Stimulated activated CD8-positive, alpha-beta memory T cell treated with anti-CD3 and anti-CD28 coated beads, Interleukin-15, amount 100 ng/mL, for 24 hours (primary cell): ENCODE results near the gene PPP2R2C.

Experiments used
- DNase-seq: peaks from one replicate; pipeline ENCODE4 v3.0.0-alpha.2; 2020; ENCODE audit warnings: low read depth

Gene PPP2R2C

DNA sequence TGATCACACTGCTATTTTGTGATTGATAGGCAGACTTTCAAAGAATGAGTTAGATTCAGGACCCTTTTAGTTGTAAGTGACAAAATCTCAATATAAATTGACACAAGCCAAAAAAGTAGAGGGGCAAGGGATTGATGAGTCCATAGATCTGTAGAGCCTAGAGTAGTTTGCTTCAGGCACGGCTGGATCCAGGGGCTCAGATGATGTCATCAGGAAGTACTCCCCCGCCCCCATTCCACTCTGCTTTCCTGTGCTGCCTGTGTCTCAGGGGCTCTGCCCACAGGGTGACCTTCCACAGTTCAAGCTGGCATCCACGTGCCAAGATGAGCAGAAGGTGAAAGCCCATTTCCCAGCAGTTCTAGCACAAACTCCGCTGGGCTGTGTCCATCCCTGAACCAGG, 189.1 kb downstream of the PPP2R2C start:
- DNase-seq = no peak

DNA sequence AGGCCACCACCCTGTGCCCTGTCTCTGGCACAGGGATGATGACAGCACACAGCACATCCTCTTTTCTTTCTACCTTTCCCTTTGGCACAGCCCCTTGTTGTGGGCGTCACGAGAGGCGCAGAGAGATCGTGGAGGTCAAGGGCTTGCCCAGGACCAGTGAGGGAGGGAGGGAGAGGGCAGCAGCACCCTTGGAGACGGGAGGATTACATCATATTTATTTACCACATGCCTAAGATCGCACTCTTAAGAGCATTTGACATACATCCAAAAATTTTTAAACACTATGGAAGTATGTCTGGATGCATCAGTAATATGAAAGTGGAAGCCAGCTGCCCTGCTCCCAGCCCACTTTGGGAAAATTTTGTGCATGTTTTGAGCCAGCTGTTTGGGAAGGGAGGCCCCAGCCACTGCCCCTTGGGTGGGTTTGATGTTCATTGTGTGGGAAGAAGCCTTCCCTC, 190.1 kb downstream of the PPP2R2C start:
- no peak for DNase-seq

DNA sequence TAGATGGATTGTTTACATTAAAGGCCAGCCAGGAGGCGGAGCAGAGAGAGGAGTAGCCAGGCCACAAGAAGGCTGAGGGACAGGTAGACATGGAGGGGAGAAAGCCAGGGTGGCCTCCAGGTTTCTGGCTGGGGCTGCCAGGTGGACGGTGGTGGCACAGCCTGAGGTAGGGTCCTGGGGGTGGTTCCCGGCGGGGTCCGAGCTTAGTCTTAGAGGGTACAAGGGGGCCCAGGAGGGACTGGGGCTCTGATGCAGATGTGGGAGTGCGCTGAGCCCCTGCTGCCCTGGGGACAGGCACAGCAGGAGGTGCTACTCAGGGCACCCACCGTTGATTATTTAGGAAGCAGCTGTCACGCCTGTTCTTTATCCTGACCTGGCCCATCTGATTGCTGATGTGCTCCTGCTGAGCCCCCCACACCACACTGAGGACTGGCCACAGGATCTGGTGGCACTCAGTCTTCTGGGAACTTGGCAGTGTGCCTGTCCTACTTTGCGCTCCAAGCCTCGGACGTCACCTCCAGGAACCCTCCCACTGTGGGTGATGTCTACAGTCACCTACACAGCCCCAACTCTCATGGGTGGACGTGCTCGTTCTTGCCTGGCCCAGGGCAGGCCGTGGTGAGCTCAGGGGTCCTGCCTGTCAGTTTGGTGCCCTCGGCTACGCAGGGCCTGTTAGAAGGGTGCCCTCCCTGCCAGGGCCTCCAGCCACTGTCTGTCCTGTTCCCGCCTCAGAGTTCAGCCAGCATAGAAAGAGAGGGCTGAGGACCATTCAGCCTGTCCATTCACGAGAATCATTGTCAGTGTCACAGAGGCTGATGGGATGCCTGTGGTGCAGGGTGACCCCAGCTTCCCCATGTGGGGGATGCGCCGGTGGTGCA, 190.7 kb downstream of the PPP2R2C start:
- DNase-seq = no peak

DNA sequence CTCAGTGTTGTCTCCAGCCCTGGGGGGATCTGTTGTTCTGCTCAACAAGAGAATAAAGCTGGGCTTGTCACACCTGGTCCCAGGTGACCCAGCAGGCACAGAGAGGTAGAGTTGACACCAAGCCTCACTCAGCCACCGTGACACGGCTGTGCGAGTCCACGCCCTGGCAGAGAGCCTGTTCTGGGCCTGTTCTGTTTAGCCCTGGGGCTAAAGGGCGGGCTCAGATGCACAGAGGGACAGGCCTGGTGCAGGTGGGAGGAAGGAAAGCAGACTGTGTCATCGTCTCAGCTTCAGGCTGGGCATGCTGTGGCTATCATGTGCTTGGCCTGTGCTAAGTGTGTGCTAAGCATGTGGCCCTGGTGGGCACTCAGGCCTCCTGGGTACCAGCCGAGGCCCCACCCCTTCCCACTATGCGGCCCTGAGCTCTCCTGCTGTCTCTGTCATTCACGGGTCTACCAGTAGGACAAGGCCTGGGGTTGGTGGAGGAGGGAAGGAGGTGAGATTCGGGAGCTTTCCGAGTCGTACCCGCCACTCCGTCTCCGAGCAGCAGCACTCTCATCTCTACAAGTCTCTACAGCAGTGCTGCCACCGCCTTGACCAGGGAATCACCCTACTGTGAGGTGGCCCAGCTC, 191.9 kb downstream of the PPP2R2C start:
- DNase-seq = no peak

GRCh38 chr4:6279582-6280289, 192.7 kb downstream of the PPP2R2C start:
- no peak for DNase-seq

GRCh38 chr4:6278801-6279197, 193.6 kb downstream of the PPP2R2C start:
- DNase-seq = no peak

DNA sequence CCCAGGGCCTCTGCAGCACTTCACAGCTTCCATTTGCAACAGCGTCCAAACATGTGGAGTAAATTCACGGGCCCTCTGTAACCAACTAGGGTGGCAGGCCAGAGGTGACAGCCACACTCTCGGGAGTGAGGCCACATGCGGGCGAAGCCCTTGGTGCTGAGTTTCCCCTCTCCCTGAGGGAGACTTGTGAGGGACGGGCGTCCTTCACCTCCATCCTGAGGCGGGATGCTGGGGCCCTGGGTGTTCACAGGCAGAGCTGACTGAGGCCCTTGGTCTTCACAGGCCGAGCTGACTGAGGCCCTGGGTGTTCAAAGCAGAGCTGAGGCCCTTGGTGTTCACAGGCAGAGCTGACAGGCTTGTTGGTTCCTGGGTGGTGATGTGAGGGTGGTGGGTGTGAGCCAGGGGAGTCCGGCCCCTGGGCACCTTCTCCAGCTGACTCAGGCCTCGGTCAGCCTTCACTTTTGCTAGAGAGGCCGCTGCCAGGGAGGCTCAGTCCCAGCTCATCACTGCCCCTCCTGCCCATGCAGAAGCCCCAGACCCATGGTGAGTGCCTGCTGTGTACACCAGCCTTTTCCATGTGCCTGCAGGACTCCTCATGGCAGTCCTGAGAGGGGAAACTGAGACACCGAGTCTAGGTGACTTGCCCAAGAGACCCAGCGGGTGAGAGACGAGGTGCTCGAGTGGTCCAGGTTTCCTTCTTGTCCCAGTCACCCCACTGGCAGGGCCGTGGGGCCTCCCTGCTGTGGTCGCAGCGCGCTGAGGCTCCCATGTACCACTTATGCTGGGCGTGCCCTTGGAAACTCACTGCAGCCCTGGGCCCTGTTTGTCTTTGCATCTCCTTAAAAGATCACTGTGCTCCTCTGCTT, 194.2 kb downstream of the PPP2R2C start:
- no peak for DNase-seq

DNA sequence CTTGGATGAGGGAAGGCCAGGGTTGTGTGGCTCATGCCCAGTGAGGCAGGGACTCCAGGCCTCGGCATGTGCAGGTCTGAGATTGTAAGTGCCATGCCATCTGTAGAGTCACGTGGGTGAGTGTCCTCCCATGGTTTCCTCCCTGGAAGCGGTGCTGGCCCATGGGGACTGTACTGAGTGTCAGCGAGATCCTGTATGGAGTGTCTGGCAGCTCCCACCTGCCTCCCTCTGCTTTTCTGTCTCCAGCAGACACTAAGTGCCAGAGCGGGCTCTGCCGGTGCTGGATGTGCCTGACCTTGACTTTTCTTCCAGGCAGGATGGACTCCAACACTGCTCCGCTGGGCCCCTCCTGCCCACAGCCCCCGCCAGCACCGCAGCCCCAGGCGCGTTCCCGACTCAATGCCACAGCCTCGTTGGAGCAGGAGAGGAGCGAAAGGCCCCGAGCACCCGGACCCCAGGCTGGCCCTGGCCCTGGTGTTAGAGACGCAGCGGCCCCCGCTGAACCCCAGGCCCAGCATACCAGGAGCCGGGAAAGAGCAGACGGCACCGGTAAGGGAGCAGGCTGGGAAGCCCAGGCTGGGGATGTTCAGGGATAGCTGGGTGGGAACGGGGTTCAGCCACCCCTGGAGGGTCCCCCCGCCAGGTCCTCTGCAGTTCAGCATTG, 195.1 kb downstream of the PPP2R2C start:
- no peak for DNase-seq

GRCh38 chr4:6275898-6276806, 196.3 kb downstream of the PPP2R2C start:
- DNase-seq = no peak

GRCh38 chr4:6275351-6275750, 197.1 kb downstream of the PPP2R2C start:
- no peak for DNase-seq

- DNase-seq = no peak
Observed at GRCh38 chr4:6273661-6273990, 198.8 kb downstream of the PPP2R2C start.

DNA sequence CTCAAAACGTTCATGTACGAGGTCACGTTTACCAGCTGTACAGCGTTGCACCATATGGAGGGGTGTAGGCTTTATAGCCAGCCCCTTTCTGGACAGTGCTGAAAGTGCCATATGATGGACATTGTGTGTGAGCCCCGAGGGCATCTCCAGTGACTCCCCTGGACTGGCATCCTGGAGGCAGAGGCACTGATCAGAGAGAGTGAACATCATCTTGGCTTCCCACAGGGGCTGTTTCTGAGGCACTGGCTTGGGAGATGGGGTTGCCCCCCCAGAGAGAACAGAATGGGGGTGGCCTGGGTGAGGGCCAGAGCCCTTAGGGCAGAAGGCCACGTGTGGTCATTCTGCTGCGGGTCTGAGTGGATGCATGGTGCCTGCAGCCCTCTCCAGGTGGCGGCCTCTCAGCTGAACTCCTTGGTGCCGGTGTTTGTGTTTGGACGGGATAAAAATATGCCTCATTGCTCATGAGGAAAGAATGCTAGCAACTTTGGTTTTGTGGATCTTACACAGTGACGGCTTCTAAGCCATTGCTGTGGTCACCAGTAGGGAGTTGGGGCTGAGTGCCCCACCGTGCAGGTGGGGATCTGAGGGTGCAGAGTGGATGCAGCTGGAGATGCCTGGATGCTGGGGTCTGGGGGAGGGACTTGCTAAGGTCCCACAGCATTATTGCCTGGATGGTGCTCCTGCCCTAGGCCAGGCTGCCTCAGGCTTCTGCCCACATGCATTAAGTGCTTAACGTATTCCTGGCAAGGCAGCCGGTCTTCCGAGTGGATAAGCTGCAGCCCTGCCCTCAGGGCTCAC, 199.4 kb downstream of the PPP2R2C start:
- no peak for DNase-seq

DNA sequence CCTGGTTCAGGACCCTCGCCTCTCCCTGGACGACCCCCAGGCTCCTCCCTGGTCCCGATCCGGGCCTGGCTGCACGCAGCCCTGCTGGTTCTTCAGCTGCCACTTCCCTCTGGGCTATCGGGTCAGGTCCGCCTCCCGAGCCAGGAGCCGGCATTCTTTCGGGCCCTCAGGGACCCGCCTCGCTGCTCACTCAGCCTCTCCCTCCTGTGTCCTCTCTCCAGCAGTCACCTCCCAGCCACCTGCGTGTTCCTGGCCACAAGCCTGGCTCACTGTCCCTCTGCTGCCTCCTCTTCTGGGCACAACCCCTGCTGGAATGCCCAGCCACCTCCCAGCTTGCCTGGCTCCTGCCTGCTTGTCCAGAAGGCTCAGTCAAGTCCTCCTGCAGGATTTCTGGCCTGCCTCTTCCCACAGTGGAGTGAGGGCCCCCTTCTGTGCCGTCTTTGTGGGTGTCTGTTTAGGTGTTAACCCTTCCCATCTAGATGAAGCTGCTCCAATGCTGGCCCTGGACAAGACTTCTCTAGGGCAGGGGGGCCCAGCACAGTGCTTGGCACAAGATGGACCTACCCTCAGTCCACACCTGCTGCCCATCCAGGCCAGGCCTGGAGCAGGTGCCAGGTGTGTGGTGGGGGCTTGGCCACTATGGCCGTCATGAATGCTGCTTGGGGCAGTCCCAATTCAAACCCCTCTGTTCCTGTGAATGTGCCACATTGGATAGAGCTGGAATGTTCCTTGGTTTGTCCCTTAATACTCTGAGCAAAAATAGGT, 200.5 kb downstream of the PPP2R2C start:
- no peak for DNase-seq

DNA sequence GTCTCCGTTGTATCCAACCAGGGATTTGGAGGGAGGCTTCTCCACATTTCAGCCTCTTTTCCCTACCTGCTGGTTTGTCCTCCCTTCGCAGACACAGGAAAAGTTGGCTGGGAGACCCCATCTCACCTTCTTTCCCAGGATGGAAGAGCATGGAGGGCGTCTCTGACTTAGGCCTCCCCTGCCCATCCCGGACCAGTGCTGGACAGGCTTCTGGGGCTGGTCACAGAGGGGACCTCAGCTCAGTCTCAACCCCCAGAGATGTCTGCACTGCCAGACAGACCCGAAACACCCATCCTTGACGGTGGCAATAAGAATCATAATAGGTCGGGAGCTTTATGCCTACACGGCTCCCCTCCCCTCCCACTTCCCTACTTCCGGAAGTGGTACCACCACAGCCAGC, 201.2 kb downstream of the PPP2R2C start:
- no peak for DNase-seq

DNA sequence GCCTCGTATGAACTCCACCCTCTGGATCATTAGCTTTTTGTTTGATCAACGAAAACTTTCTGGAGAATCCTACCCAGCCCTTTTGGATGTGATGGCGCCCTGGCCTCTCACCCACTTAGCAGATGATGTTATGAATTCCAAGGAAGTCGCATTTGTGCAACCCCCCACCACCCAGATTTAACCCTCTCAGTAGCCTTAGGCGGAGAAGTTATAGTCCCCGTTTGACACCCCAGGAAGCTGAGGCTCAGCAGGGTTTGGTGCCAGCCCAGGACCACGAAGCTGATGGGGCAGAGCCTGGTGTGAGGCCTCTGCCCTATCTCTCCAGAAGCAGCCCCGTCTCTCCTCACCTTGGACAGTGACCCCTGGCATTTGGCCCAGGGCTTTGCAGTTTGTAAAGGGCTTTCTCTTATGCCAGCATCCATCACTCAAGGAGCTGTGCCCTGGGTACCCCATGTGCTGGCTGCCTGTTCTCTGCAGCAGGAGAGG, 201.7 kb downstream of the PPP2R2C start:
- no peak for DNase-seq
